ENCODE results near the gene CLDND2. TPM values are rescaled to one million over a fixed set of nuclear protein-coding genes. Genes with fewer than 3 reads are reported as not detected.

CLDND2 gene
- total RNA-seq, 1 experiment from 2014 or later, result not detected

- Histone ChIP-seq H4K8ac (replicated peaks; ENCODE audit: insufficient read length, low read depth, low read length) (no peak overlapping the region), H4K20me1 (ENCODE audit: control insufficient read depth, insufficient read depth, insufficient read length) (no peaks in the 10 kb centered on the region), H3K4me2 (ENCODE audit: insufficient read depth, insufficient read length, low read length) (no peak overlapping the region), H3T11ph (ENCODE audit: low read length) (no peak overlapping the region), H2BK15ac (ENCODE audit: low read depth, low read length) (no peak overlapping the region), H2AK5ac (ENCODE audit: insufficient read length, low read length) (no peak overlapping the region), H2BK120ac (ENCODE audit: low read depth, low read length, poor library complexity, severe bottlenecking) (no peak overlapping the region), H3K23ac (ENCODE audit: insufficient read length, low read depth, low read length) (no peak overlapping the region), H3K14ac (ENCODE audit: insufficient read depth, low read length) (no peak overlapping the region), H3K79me1 (ENCODE audit: insufficient read depth, low read depth, low read length, poor library complexity, severe bottlenecking) (no peaks in the 10 kb centered on the region), H3K9me3 (ENCODE audit: control insufficient read depth, low read depth, low read length) (no peaks in the 10 kb centered on the region), H3K79me2 (ENCODE audit: insufficient read depth, low read length) (no peaks in the 10 kb centered on the region), H3K27me3 (ENCODE audit: insufficient read depth, low read length) (no peaks in the 10 kb centered on the region), H2BK12ac (ENCODE audit: insufficient read length, low read depth, low read length) (no peak overlapping the region), H3K23me2 (ENCODE audit: insufficient read length, low read depth, low read length, poor library complexity, severe bottlenecking) (no peaks in the 10 kb centered on the region), H3K18ac (ENCODE audit: insufficient read length, low read depth, low read length) (no peak overlapping the region), H4K91ac (ENCODE audit: insufficient read length, low read depth, low read length) (no peak overlapping the region), H3K4me1 (ENCODE audit: insufficient read depth, low read length) (peaks cover 10% of the 10 kb centered on the region; the same call in 1 of the 2 replicates), H3K9ac (ENCODE audit: extremely low read depth, insufficient read length, low read length) (no peak overlapping the region), H2AFZ (ENCODE audit: low read length) (no peak overlapping the region), H3K27ac (ENCODE audit: insufficient read length, low read depth, low read length) (no peak overlapping the region), H3K4ac (ENCODE audit: low read depth, low read length) (no peak overlapping the region), H2BK20ac (ENCODE audit: low read depth, low read length, poor library complexity, severe bottlenecking) (no peak overlapping the region), H3K56ac (ENCODE audit: insufficient read length, low read depth, low read length) (no peak overlapping the region), H4K5ac (ENCODE audit: insufficient read length, low read depth, low read length) (no peak overlapping the region), H2BK5ac (ENCODE audit: insufficient read length, low read length) (no peak overlapping the region)
- Mint-ChIP-seq H3K27ac (peak overlapping the region; percentile 10 to 30 (median 23); a peak in 3 of 7 replicates), H3K4me3 (no peak overlapping the region; a peak in 2 of 5 replicates), H3K9me3 (peaks cover 3 to 4% of the 10 kb centered on the region in 2 experiments; a peak in 2 of 5 replicates), H3K36me3 (ENCODE audit: insufficient read depth in 1 of 3, low read depth in 3 of 3) (peaks cover 3 to 33% (median 9%) of the 10 kb centered on the region in 3 experiments; a peak in 5 of 7 replicates), H3K4me1 (peaks cover 39 to 42% of the 10 kb centered on the region in 2 experiments), H3K27me3 (ENCODE audit: low read depth) (no peaks in the 10 kb centered on the region; the same call in 1 of the 2 replicates)
- no peak for DNase-seq
- WGBS (ENCODE audit: extremely low coverage, insufficient read length, low lambda C conversion rate), result no CpG with 5 or more reads among the region's 15 CpGs
- TF ChIP-seq CTCF (conservative IDR thresholded peaks at IDR 0.05), result no peak
Measured at GRCh38 chr19:51410950-51411748, 42.3 kb upstream of the CLDND2 start.

Measured in H9 (cell line).